ENCODE results near the gene TMEM147. TPM values are rescaled to one million over a fixed set of nuclear protein-coding genes. Genes with fewer than 3 reads are reported as not detected.

Gene TMEM147
- total and polyA plus RNA-seq, 2 of the 13 experiments (the other 11 are each of a cell fraction or from before 2014, with no cell fraction given) = 141 to 176 TPM

- H3K36me3 ChIP-seq (replicated peaks in 1 of 2; ENCODE audit: control insufficient read depth in 1 of 2, insufficient read depth in 2 of 2, low read length in 2 of 2) = peaks cover 0 to 10% of the 10 kb centered on the region in 2 experiments; a peak in 2 of 5 replicates
- ChIA-PET POLR2A (interaction anchor here (1.6 kb wide), 1 partner anchor 11 kb away, joined by 3 read pairs; no protein-coding TSS in a partner anchor), CTCF (ENCODE audit: low intra/inter-chr PET ratio, low total read pairs) (no interaction called here)
- no peaks in the 10 kb centered on the region for H3K27me3 ChIP-seq (ENCODE audit: control insufficient read depth in 1 of 2, insufficient read depth in 2 of 2, low read length in 2 of 2)
- WGBS (ENCODE audit: low lambda C conversion rate) = 89% methylated on average over 14 of the region's 14 CpGs
- no peak overlapping the region for H3K9ac ChIP-seq (ENCODE audit: insufficient read depth, low read depth, low read length)
- DNase-seq (ENCODE audit: low spot score) = no peak
- FAIRE-seq = no peak
- TF ChIP-seq, protein P1, sequence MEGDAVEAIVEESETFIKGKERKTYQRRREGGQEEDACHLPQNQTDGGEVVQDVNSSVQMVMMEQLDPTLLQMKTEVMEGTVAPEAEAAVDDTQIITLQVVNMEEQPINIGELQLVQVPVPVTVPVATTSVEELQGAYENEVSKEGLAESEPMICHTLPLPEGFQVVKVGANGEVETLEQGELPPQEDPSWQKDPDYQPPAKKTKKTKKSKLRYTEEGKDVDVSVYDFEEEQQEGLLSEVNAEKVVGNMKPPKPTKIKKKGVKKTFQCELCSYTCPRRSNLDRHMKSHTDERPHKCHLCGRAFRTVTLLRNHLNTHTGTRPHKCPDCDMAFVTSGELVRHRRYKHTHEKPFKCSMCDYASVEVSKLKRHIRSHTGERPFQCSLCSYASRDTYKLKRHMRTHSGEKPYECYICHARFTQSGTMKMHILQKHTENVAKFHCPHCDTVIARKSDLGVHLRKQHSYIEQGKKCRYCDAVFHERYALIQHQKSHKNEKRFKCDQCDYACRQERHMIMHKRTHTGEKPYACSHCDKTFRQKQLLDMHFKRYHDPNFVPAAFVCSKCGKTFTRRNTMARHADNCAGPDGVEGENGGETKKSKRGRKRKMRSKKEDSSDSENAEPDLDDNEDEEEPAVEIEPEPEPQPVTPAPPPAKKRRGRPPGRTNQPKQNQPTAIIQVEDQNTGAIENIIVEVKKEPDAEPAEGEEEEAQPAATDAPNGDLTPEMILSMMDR (CRISPR knock-in tag; IDR thresholded peaks at IDR 0.05) = 0 out of 2 replicates have a peak, but pooled peaks have one; percentile 9
- no peak for TF ChIP-seq PHB2 (IDR thresholded peaks at IDR 0.05; ENCODE audit: partially characterized antibody)
- H3K4me2 ChIP-seq (ENCODE audit: low read depth, low read length) = no peak overlapping the region
- H2AFZ ChIP-seq (ENCODE audit: low read length) = no peak overlapping the region
- H3K27ac ChIP-seq (ENCODE audit: extremely low read length, insufficient read depth, low read length) = no peak overlapping the region
- intact Hi-C loops (cut with micrococcal nuclease; ENCODE audit: unreplicated experiment) (loop anchor here (10.0 kb wide), 1 partner anchor 253 kb away; the partner anchor contains the start of gene LSR), in situ Hi-C loops (cut with HindIII; ENCODE audit: extremely low pct_ligation_motif_present, low pct_unique_long_range_greater_than_20kb) (no loop called here)
- no peaks in the 10 kb centered on the region for H3K79me2 ChIP-seq (ENCODE audit: insufficient read depth, low read length)
- no TSS peak for BruUV-seq (replicated peaks)
- ATAC-seq = no peak
- H3K4me3 ChIP-seq (replicated peaks in 1 of 3; ENCODE audit: insufficient read depth in 1 of 3, low read depth in 2 of 3, low read length in 3 of 3) = no peak overlapping the region
- H3K4me1 ChIP-seq (ENCODE audit: insufficient read depth, low read length) = peaks cover 15% of the 10 kb centered on the region
- no peaks in the 10 kb centered on the region for H3K9me3 ChIP-seq (ENCODE audit: low read length)
- no peaks in the 10 kb centered on the region for H4K20me1 ChIP-seq (ENCODE audit: insufficient read depth, low read length)
Measured at GRCh38 chr19:35497406-35497805, 48.0 kb upstream of the TMEM147 start.

DNA sequence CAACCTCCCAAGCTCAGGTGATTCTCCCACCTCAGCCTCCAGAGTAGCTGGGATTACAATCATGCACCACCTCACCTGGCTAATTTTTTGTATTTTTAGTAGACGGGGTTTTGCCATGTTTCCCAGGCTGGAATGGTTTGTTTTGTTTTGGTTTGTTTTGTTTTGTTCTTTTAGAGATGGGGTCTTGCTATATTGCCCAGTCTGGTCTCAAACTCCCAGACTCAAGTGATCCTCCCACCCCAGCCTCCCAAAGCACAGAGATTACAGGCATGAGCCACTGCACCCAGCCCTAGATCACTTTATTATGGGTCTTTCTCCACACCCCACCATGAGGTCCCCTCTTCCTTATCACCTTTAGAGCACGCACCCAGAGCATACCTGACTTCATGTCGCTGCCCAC, 47.2 kb upstream of the TMEM147 start:
- Histone ChIP-seq H3K36me3 (replicated peaks in 1 of 2; ENCODE audit: control insufficient read depth in 1 of 2, insufficient read depth in 2 of 2, low read length in 2 of 2) (peaks cover 0 to 10% of the 10 kb centered on the region in 2 experiments; a peak in 2 of 5 replicates), H3K27ac (ENCODE audit: extremely low read length, insufficient read depth, low read length) (no peak overlapping the region), H3K9ac (ENCODE audit: insufficient read depth, low read depth, low read length) (no peak overlapping the region), H3K4me3 (replicated peaks in 1 of 3; ENCODE audit: insufficient read depth in 1 of 3, low read depth in 2 of 3, low read length in 3 of 3) (no peak overlapping the region), H3K79me2 (ENCODE audit: insufficient read depth, low read length) (no peaks in the 10 kb centered on the region), H2AFZ (ENCODE audit: low read length) (no peak overlapping the region), H3K4me1 (ENCODE audit: insufficient read depth, low read length) (peaks cover 15% of the 10 kb centered on the region), H3K9me3 (ENCODE audit: low read length) (no peaks in the 10 kb centered on the region), H3K4me2 (ENCODE audit: low read depth, low read length) (no peak overlapping the region), H4K20me1 (ENCODE audit: insufficient read depth, low read length) (no peaks in the 10 kb centered on the region), H3K27me3 (ENCODE audit: control insufficient read depth in 1 of 2, insufficient read depth in 2 of 2, low read length in 2 of 2) (no peaks in the 10 kb centered on the region)
- ChIA-PET POLR2A (interaction anchor here (1.6 kb wide), 1 partner anchor 10 kb away, joined by 3 read pairs; no protein-coding TSS in a partner anchor), CTCF (ENCODE audit: low intra/inter-chr PET ratio, low total read pairs) (no interaction called here)
- WGBS (ENCODE audit: low lambda C conversion rate) = 90% methylated on average over 3 of the region's 3 CpGs
- in situ Hi-C loops (cut with HindIII; ENCODE audit: extremely low pct_ligation_motif_present, low pct_unique_long_range_greater_than_20kb) = no loop called here
- no TSS peak for BruUV-seq (replicated peaks)
- TF ChIP-seq EEA1 (CRISPR knock-in tag; IDR thresholded peaks at IDR 0.05; ENCODE audit: borderline replicate concordance) = no peak
- peak; percentile 81 for TF ChIP-seq ZNF121 (CRISPR knock-in tag; IDR thresholded peaks at IDR 0.05)
- intact Hi-C loops (cut with micrococcal nuclease; ENCODE audit: unreplicated experiment) = loop anchor here (10.0 kb wide), 1 partner anchor 253 kb away; the partner anchor contains the start of gene LSR
- ATAC-seq = no peak
- FAIRE-seq = no peak
- DNase-seq (ENCODE audit: low spot score) = no peak

All from HepG2 (cell line).